Measurements from ENCODE around the gene CLRN1.

CLRN1 gene

DNA sequence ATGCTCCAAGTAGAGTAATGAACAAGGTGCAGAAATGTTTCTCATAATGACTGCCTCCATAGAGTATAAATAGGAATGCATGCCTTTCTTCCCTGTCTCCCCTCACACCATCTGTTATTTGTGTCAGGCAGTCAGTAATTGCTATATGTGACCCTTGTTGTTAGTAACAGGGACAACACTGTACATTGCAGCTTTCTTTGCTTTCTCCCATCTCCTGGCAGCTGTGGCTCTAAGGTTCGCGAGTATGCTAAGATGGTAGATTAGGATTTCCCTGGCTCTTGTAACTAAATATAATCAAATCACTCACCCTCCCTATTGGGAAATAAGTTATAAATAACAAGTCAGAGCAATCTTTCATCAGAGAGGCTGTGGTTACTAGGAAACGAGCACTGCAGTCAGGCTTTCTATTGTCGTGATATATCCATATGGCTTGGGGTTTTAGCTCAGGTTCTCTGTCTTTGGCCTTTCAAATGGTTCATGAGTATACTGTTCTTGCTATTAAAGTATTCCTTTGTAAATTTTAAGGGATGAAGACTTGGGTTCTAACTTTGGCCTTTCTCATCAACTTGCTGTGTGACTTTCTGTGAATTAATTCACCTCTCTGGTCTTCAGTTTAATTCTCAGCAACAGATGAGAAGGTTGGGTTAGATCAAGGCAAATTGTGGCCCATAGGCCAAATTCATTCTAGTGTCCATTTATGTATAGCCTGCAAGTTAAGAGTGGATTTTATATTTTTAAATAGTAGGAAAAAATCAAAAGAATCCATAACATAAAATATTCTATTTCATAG, 59.2 kb downstream of the CLRN1 start:
- no peak for DNase-seq

DNA sequence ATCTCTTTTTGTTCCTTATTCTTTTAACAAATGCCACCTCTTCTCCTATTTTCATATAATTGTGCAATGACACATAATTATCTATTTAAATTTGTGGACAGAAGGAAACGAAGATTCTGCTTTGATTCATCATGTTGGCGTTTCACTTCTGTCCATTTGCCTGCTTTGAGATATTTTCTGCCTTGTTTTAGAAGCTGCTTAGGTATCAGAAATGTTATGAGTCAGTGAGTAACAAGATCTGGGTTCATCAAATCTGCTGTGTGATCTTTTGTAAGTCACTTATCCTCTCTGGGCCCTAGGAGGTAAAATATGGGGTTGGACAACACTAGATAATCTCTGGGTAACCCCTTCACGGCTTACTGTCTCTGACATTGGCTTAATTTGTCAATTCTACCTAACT, 60.0 kb downstream of the CLRN1 start:
- no peak for DNase-seq

DNA sequence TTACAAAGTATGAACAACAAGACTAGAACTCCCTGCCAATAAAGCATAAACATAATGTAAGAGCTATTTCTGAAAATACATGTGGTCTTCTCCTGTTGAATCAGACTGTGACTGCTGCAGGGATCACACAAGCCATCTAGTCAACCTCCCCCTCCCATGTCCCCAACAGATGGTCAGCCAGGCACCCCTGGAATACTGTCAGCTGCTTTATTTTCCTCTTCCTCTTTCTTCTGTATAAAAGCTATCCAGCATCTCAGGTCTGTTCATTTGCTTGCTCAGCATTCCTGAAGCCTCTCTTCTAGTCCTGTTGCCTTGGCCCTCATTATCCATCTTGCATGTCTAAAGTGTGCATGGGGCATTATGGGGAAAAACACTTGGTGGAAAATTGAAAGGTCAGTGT, 60.8 kb downstream of the CLRN1 start:
- no peak for DNase-seq

DNA sequence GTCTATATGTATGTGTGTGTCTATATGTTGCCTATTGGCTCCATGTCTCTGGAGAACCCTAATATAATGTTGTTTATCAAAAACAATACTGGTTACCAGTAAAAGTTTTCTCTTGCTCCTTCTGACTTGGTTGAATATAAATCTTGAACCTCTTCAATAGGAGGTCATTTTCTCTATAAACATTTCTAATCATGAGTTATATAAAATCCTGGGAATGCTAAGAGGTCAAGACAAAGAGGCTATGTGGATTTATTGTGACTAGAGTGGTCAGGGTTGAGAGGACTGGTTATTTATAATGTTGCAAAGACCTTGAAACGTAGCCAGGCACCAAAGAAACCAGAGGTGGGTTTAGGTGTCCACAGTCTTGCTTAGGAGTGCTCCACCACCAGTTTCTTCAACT, 66.1 kb downstream of the CLRN1 start:
- no peak for DNase-seq

DNA sequence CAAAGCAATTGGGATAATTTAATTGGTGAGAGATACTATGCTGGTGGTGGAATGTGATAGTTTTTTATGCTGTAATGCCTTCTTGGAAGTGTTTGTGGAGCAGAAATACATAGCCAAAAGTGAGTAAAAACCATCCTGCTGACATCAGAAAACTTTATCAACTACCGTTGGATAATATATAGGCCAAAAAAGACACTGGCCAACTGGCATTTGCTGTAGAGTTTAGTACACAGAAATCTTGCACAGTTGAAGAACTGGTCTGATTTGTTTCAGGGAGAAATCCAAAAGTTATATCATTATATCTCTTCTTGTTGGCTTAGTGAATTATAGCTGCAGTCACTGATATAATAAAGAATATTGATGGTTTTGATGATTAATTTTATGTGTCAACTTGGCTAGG, 66.8 kb downstream of the CLRN1 start:
- no peak for DNase-seq

DNA sequence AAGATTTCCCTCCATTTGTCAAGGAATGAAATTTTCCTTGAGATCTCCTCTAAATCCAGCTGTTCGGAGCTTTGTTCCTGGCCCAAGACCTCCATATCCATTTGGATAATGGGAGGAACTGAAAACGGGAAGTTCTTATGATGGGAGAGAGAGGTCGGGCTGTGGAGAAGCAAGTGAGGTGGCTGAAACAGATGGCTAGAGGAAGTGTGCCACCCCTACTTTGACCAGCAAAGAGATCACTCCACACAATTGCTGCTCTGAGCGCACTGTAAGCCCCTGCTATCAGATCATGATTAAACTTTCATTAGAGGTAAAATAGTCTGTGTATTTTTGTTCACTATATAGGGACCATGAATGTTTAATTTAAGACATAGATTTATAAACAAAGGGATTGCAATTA, 67.2 kb downstream of the CLRN1 start, which contains the start of gene MINDY4B:
MINDY4B (minus strand) TSS at position 101 of the 400 bp plus-strand sequence; CDS start at position 101, 0 bp downstream.
- DNase-seq: no peak

DNA sequence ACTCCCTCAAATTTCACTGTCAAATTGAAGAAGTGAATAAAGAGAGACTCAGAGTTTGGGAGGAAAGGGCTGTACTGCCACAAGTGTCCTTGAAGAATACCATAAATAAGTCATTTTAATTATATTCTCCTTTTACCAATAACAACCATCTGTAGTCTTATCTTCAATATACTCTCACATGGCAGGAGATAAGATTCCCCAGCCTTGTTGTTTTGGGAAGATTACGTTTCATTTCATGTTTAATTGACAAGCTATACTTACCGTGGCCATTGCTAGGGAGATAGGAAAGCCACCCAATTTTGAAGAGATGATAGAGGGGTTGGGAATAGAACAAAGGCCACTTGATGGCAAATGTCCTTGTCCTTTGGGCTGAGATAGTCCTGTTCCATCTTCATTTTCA, 69.5 kb downstream of the CLRN1 start:
- no peak for DNase-seq

DNA sequence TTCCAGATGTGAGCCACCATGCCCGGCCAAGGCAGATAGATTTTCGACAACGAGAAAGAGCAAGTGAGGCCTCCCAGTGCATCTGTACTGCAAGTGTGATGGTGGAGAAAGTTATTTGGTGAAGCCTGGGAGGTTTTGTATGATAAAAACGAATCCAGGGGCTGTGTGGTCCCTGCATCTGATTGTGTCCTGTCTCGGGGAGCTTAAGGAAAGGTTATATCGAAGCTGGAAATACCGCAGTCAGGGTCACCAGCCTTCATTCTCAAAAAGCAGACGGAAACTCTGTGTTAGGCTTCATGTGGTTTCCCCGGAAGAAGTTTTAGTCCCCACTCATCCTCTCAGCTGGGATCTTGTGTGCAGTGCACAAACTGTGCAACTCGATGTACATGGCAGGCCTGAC, 70.7 kb downstream of the CLRN1 start:
- DNase-seq: no peak

DNA sequence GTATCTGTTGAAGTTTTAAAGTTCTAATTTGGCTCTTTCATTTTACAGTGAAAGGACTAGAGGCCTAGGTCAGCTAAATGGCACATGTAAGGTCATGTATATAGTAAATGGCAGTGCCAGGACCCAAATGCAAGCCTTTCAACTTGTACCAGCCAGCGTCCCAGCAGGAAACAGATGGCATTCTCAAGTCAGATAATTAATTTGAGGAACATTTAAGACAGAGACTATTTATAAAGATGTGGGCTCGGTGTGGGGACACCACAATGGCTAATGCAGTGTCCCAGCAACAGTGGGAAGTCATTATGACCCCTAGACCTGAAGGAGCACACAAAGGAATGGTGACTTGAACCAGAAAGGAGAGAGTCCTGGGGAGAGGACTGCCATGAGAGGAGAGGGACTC, 73.4 kb downstream of the CLRN1 start:
- no peak for DNase-seq

DNA sequence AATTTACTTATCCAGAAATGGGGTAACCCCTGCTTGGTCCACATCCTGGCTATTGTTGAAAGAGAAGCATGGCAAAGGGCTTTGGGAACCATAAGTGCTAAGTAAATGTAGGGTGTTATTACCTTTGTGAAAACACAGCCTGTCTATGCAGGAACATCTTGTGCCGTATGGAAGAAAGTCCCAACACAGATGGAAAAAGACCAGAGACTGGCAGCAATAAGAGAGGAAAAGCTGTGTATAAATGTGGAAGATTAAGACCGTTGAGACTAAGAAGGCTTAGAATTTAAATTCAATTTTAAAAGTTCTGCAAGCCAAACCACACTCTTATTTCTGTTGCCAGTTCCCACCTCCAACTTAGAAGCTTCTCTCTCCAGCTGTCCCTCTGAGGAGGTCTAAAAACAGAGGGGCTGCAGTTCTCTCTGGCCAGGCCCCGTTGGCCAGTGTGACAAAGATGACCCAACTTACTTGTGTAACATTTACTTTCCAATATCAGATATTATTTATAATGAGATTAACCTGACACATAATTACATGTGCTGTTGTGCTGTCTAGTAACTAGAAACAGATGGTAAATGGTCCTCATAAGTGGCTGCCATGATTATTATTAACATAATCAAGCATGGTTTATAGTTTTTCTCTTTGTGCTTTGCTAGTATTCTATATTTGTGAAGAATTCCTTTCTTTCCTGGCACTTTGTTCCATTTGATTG, 74.3 kb downstream of the CLRN1 start:
- DNase-seq: no peak

DNA sequence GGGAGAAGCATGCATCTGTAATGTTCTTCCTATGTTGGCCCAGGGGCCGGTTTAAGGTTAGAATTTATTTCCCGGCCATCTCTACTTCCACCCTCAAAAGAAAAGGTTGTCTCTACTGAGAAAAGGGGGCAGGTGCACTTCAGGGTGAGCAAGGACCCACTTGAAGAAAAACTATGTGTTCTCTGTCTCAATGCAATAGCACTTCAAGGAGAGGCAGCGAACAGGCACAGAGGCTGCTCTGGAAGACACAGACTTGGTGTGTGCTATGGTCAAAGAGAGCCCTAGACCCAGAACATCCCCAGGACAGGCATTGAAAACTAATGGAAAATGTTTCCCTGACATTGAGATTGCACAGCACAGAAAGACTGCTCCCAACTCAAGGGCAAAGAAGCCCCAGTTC, 74.9 kb downstream of the CLRN1 start:
- no peak for DNase-seq

DNA sequence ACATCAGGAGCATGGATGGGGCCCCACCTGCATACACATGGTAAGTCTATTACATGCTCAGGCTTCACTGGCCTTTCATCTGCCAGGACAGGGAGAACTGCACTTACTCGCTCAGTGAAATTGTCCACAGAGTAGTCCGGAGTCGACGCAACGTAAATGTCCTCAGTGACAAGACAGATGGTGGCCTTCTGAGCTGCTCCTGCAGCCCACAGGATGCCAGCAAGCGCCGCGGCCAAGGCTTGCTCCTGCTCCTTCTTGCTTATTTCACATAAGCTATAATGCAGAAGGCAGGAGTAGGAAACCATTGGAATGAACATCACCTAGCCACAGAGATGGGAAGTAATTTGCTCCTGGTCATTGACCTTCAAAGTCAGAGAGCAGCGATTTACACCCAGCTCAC, 81.7 kb downstream of the CLRN1 start:
- no peak for DNase-seq

DNA sequence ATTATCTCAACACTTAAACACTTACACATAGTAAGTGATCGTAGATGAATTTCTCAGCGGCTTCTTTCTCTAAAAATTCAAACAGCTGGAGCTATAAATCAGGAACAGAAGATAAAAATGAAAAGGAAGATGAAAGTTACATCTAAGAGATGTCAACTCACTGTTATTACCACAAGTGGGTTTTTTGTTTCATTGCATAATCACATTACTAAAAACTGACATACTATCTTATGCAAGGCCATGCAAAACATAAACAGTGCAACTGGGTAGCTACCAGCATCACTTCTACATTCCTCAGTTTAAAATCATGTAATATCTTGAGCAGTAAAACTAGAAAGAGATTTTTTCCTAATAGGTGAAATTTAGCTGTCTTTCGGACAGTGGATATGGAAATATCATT, 82.2 kb downstream of the CLRN1 start:
- no peak for DNase-seq

DNA sequence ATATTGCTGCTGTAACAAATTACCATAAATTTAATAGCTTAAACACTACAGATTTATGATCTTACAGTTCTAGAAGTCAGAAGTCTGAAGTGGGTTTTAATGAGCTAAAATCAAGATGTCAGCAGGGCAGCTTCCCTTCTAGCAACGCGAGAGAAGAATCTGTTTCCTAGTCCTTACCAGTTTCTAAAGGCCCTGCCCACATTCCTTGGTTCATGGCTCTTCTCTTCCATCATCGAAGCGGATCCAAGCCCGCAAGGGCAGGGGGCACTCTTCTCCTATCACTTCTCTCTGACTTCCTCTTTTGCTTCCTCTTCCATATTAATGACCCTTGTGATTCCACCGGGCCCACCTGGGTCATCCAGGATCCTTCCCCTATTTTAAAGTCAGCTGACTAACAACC, 83.4 kb downstream of the CLRN1 start:
- no peak for DNase-seq

DNA sequence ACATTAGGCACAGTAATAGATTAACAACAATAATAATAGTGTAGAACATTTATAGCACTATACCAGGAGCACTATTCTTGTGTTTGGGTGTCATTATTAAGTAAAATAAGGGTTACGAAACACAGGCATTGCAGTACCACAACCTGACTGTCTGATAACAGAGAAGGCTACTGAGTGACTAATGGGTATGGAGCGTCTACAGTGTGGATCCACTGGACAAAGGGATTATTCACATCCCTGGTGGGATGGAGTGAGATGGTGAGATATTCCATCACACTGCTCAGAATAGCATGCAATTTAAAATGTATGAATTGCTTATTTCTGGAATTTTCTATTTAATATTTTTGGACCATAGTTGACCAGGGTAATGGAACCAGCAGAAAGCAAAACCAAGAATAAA, 85.5 kb downstream of the CLRN1 start:
- no peak for DNase-seq

DNA sequence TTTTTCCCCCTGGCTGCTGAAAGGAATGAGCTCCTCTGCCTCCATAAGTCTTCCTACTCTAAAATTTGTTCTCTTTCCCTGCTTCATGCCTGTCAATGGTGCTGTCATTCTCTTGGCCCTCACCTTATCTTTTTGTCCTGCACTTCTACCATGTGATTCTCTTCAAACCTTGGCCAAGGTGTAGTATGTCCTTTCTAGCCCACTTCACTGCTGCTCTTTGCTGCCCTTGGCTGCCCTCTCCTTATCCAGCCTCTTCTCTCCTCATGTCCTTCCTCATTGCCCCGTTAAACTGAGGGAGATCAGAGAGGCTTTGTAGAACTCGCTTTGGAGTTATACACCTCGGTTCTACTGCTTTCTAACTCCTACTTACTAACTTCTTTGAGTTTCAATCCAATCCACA, 87.0 kb downstream of the CLRN1 start:
- no peak for DNase-seq

DNA sequence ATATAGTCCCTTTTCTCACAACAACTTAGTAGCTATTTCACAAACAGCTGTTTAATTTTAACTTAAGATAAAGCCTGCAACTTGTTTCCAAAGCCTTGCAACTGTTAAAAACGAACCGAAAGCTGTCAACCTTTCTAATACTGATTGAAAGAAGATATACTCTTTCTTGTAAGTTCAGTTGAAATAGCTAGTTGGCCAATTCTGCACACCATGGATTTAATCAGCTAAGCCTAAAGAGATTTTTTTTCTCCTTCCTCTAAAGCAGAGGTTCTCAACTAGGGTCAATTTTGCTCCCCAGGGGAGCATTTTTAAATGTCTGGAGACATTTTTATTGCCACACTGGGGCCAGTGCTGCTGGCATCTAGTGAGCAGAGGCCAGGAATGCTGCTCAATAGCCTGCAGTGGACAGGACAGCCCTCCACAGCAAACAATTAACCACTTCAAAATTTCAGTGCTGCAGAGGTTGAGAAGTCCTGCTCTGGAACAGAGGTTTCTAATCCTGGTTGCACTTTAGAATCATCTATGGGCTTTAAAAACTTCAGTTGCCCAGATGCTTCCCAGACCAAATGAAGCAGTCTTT, 93.4 kb downstream of the CLRN1 start:
- DNase-seq: no peak

DNA sequence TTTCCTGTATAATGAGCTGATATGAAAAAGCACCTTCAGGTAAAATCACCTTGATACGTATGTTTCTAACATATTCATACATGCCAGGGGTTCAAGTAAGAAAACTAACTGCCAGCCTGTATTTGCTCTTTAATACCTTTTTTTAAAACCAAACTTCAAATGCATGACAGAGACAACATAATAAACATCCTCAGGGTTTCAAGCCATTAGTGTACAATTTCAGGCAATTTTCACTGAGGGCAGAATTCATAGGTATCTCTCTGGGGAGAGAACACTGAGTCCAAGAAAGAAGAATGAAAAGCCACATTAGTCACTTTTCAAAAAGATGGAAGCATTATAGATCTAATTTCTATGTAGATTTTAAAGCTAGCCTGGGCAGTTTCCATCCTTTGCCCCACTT, 94.2 kb downstream of the CLRN1 start:
- no peak for DNase-seq

DNA sequence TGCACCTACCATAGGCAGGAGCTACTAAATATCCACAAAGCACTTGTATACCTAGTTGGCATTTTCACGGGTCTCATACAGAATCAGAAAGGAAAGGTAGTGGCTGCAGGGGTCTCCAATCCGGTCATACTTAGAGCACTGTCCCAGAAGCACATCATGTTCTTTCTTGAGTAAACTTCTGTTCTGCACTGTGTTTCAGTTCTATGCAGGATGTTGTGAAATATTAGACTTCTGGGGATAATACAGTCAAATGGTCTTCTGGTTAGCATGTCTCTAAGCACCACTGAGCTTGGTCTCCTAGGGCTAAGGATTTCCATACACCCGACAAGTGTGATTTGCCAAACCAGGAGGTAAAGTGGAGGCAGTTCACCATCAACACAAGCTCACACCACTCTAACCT, 95.2 kb downstream of the CLRN1 start:
- no peak for DNase-seq

DNA sequence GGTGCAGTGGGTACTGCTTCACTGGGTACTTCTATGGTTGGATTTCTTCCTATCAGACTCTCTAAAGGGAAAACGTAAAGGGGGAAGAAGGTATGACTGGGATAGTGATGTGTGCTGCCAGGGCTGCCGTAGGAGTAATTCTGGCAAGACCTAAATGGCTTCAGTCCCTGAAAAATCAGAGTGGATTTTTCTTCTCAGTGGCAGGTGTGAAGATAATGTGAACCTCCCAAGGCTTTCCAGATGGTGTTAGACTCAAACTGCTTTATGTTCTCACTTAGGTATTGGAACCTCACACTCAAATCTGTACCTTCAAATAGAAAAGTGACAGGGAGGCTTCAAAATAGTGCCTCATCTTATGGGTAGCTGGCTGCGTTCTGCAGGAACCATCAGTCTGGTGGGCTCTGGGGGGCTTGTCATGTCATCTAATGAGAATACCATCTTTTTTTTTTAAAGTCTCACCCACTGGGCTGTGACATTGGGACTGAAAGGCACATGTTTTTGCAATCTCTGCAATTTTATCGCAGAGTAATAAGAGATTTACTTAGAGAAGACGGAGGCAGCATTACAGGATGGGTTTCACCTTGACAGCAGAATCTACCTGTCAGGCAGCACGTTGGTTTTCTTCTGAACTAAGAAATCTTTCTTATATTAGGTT, 95.8 kb downstream of the CLRN1 start:
- DNase-seq: no peak

Data from activated CD4-positive, alpha-beta T cell treated with anti-CD3 and anti-CD28 coated beads, Interleukin-2, amount 50 U/mL, for 1 hour (primary cell).